Chondrocyte (in vitro differentiated cells): ENCODE data around the gene TFF3. TPM values are rescaled to one million over a fixed set of nuclear protein-coding genes. Genes with fewer than 3 reads are reported as not detected.
A peak's percentile ranks its signal among the peaks of the same experiment; 100 is the strongest.

ENCODE experiments used
- DNase-seq: peaks from one replicate; pipeline ENCODE4 v3.0.0; 2021; ENCODE audit warnings: mixed read lengths, low spot score
- H3K27ac Mint-ChIP-seq: one replicate; pipeline ENCODE4 v1.8.0; 2021; ENCODE audit warnings: mild to moderate bottlenecking, moderate library complexity, mixed read lengths; ENCODE audit not compliant: unreplicated experiment
- H3K27me3 Mint-ChIP-seq: 2 replicates; pipeline ENCODE4 v1.8.0; 2021; ENCODE audit warnings: low read depth, mixed read lengths
- H3K36me3 Mint-ChIP-seq: 2 replicates; pipeline ENCODE4 v1.8.0; 2021; ENCODE audit warnings: low read depth, mixed read lengths
- H3K4me1 Mint-ChIP-seq: 2 replicates; pipeline ENCODE4 v1.8.0; 2021; ENCODE audit warnings: low read depth, mild to moderate bottlenecking, mixed read lengths
- H3K4me3 Mint-ChIP-seq: one replicate; pipeline ENCODE4 v1.8.0; 2021; ENCODE audit warnings: mild to moderate bottlenecking, moderate library complexity, mixed read lengths; ENCODE audit not compliant: unreplicated experiment
- H3K9me3 Mint-ChIP-seq: 2 replicates; pipeline ENCODE4 v1.8.0; 2021; ENCODE audit warnings: low read depth, mixed read lengths
- CTCF ChIP-seq: fragments of 200-600 bp; sonication (generic); IDR thresholded peaks from 2 replicates; pipeline ENCODE4 v1.5.0; 2021; ENCODE audit warnings: antibody characterized with exemption, mild to moderate bottlenecking, moderate library complexity
- total RNA-seq: library from RNA; stranded (reverse); gene quantifications from 3 replicates; pipeline ENCODE4 v1.2.1, GENCODE V29; 2021

TFF3 gene
- total RNA-seq, 1 donor from 2014 or later, result 1.3 TPM

GRCh38 chr21:42310411-42311001, 4.7 kb downstream of the TFF3 start:
- no peak overlapping the region for H3K27ac Mint-ChIP-seq
- no peak for TF ChIP-seq CTCF
- peaks cover 7% of the 10 kb centered on the region for H3K27me3 Mint-ChIP-seq
- peaks cover 16% of the 10 kb centered on the region for H3K4me1 Mint-ChIP-seq
- H3K9me3 Mint-ChIP-seq, result no peaks in the 10 kb centered on the region
- no peaks in the 10 kb centered on the region for H3K36me3 Mint-ChIP-seq
- no peak for DNase-seq
- H3K4me3 Mint-ChIP-seq, result no peak overlapping the region

- Mint-ChIP-seq H3K4me1 (peaks cover 9% of the 10 kb centered on the region), H3K27me3 (peaks cover 9% of the 10 kb centered on the region)
These were observed 5.4 kb downstream of the TFF3 start for GRCh38 chr21:42309753-42310213.

GRCh38 chr21:42308914-42309752, 6.1 kb downstream of the TFF3 start:
- DNase-seq, result no peak
- peaks cover 9% of the 10 kb centered on the region for H3K4me1 Mint-ChIP-seq
- no peaks in the 10 kb centered on the region for H3K36me3 Mint-ChIP-seq
- H3K27me3 Mint-ChIP-seq, result peaks cover 12% of the 10 kb centered on the region
- no peak overlapping the region for H3K27ac Mint-ChIP-seq
- TF ChIP-seq CTCF, result no peak
- H3K9me3 Mint-ChIP-seq, result no peaks in the 10 kb centered on the region
- H3K4me3 Mint-ChIP-seq, result no peak overlapping the region

More at GRCh38 chr21:42309753-42310213, 5.4 kb downstream of the TFF3 start:
- TF ChIP-seq CTCF, result peak; percentile 89
- Mint-ChIP-seq H3K36me3 (no peaks in the 10 kb centered on the region), H3K4me3 (no peak overlapping the region), H3K27ac (no peak overlapping the region), H3K9me3 (no peaks in the 10 kb centered on the region)
- DNase-seq, result no peak

GRCh38 chr21:42308161-42308913, 6.9 kb downstream of the TFF3 start:
- H3K4me1 Mint-ChIP-seq, result peaks cover 9% of the 10 kb centered on the region
- DNase-seq, result no peak
- no peaks in the 10 kb centered on the region for H3K36me3 Mint-ChIP-seq
- H3K4me3 Mint-ChIP-seq, result no peak overlapping the region
- no peaks in the 10 kb centered on the region for H3K9me3 Mint-ChIP-seq
- peaks cover 13% of the 10 kb centered on the region for H3K27me3 Mint-ChIP-seq
- H3K27ac Mint-ChIP-seq, result no peak overlapping the region
- no peak for TF ChIP-seq CTCF

GRCh38 chr21:42307106-42307505, 8.1 kb downstream of the TFF3 start:
- TF ChIP-seq CTCF, result no peak
- Mint-ChIP-seq H3K4me1 (peaks cover 9% of the 10 kb centered on the region), H3K9me3 (no peaks in the 10 kb centered on the region), H3K27me3 (peaks cover 13% of the 10 kb centered on the region), H3K4me3 (no peak overlapping the region), H3K36me3 (no peaks in the 10 kb centered on the region), H3K27ac (no peak overlapping the region)
- no peak for DNase-seq
